SU-DHL-6 (cell line): ENCODE results near the gene PTPRE.

Experiments used
- H2AFZ ChIP-seq: fragments of 200-600 bp; sonication (generic); 2 replicates; pipeline ENCODE4 v1.6.1; 2014; ENCODE audit warnings: low read depth, mild to moderate bottlenecking, moderate library complexity, mixed read lengths, antibody characterized with exemption, low read length; ENCODE audit not compliant: severe bottlenecking
- H3F3A ChIP-seq: fragments of 200-600 bp; shearing (Covaris generic); 2 replicates; pipeline ENCODE4 v1.6.0; 2016; ENCODE audit warnings: antibody characterized with exemption, mild to moderate bottlenecking; ENCODE audit not compliant: insufficient read depth
- H3K27ac ChIP-seq: fragments of 200-600 bp; sonication (generic); 2 replicates; pipeline ENCODE4 v1.5.1; 2016; ENCODE audit warnings: low read depth, mild to moderate bottlenecking, low read length, moderate library complexity, mixed read lengths
- H3K27me3 ChIP-seq: fragments of 200-600 bp; sonication (generic), shearing (Covaris generic); 2 replicates; pipeline ENCODE4 v1.6.0; 2014; ENCODE audit warnings: mild to moderate bottlenecking, low read length
- H3K36me3 ChIP-seq: fragments of 200-600 bp; sonication (generic); 2 replicates; pipeline ENCODE4 v1.6.1; 2014; ENCODE audit warnings: mild to moderate bottlenecking, low read length, mixed read lengths
- H3K4me2 ChIP-seq: fragments of 300-600, 200-600 bp; shearing (Covaris generic), sonication (generic); 2 replicates; pipeline ENCODE4 v1.6.0; 2014; ENCODE audit warnings: low read length, low read depth, mild to moderate bottlenecking; ENCODE audit not compliant: poor library complexity, severe bottlenecking
- H3K4me3 ChIP-seq: fragments of 200-600 bp; sonication (generic); 2 replicates; pipeline ENCODE4 v1.5.1; 2014; ENCODE audit warnings: antibody characterized with exemption, low read length, mild to moderate bottlenecking, mixed read lengths; ENCODE audit not compliant: insufficient read depth, poor library complexity, severe bottlenecking
- H3K79me2 ChIP-seq: fragments of 200-600 bp; sonication (generic); 2 replicates; pipeline ENCODE4 v1.6.1; 2014; ENCODE audit warnings: mild to moderate bottlenecking, low read length, moderate library complexity; ENCODE audit not compliant: insufficient read depth
- H3K9ac ChIP-seq: fragments of 200-600 bp; sonication (generic); 2 replicates; pipeline ENCODE4 v1.7.0; 2014; ENCODE audit warnings: mild to moderate bottlenecking, low read length
- H3K9me2 ChIP-seq: fragments of 200-600 bp; sonication (generic); replicated peaks from 2 replicates; pipeline ENCODE4 v1.6.1; 2014; ENCODE audit warnings: low read length; ENCODE audit not compliant: insufficient read depth
- H3K9me3 ChIP-seq: fragments of 200-600 bp; sonication (generic); 2 replicates; pipeline ENCODE4 v1.6.1; 2014; ENCODE audit warnings: low read length, mixed read lengths; ENCODE audit not compliant: insufficient read depth
- H4K20me1 ChIP-seq: fragments of 200-600 bp; sonication (generic); 2 replicates; pipeline ENCODE4 v1.6.1; 2014; ENCODE audit warnings: low read depth, mild to moderate bottlenecking, antibody characterized with exemption, low read length, moderate library complexity, mixed read lengths
- EZH2phosphoT487 ChIP-seq: fragments of 200-600 bp; sonication (generic), shearing (Covaris generic); conservative IDR thresholded peaks from 2 replicates; pipeline ENCODE4 v1.6.1; 2018; ENCODE audit warnings: mild to moderate bottlenecking, antibody characterized with exemption, low read length, moderate library complexity, mixed read lengths
- TF ChIP-seq, protein P1 (sequence below): fragments of 200-600 bp; sonication (generic); IDR thresholded peaks from one replicate; pipeline ENCODE4 v1.5.1; 2017; ENCODE audit warnings: antibody characterized with exemption, mild to moderate bottlenecking, low read length, moderate library complexity; ENCODE audit not compliant: insufficient read depth, poor library complexity, severe bottlenecking

The PTPRE gene

DNA sequence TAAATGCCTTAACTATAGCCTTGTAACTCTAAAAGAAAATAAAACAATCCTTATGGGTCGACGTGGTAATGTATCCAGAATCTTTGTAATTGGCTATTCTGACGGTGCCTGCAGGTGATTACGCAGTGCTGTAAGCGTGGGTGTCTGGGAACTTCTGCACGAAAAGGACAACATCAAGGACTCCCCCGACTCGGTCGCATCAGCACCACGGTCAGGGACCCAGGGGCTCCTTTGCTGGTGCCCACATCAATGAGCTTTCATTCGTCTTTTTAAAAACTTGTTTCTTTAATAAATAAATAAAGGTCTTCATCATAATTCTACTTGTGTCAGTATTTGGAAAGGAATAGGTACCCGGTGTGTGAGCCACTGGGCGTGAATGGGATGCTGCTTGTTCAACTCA is 206.1 kb downstream of the PTPRE start:
- TF ChIP-seq, protein P1, sequence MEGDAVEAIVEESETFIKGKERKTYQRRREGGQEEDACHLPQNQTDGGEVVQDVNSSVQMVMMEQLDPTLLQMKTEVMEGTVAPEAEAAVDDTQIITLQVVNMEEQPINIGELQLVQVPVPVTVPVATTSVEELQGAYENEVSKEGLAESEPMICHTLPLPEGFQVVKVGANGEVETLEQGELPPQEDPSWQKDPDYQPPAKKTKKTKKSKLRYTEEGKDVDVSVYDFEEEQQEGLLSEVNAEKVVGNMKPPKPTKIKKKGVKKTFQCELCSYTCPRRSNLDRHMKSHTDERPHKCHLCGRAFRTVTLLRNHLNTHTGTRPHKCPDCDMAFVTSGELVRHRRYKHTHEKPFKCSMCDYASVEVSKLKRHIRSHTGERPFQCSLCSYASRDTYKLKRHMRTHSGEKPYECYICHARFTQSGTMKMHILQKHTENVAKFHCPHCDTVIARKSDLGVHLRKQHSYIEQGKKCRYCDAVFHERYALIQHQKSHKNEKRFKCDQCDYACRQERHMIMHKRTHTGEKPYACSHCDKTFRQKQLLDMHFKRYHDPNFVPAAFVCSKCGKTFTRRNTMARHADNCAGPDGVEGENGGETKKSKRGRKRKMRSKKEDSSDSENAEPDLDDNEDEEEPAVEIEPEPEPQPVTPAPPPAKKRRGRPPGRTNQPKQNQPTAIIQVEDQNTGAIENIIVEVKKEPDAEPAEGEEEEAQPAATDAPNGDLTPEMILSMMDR, result no peak
- no peak for TF ChIP-seq EZH2phosphoT487

GRCh38 chr10:128114901-128115300 is 208.0 kb downstream of the PTPRE start:
- H3K4me2 ChIP-seq, result no peak overlapping the region
- H3F3A ChIP-seq, result no peaks in the 10 kb centered on the region; the same call in 1 of the 2 replicates
- no peaks in the 10 kb centered on the region for H3K27me3 ChIP-seq
- H3K9me2 ChIP-seq, result no peaks in the 10 kb centered on the region
- H3K4me3 ChIP-seq, result no peak overlapping the region
- H2AFZ ChIP-seq, result no peak overlapping the region
- peaks cover 92% of the 10 kb centered on the region for H3K36me3 ChIP-seq
- TF ChIP-seq, protein P1, result no peak
- no peak for TF ChIP-seq EZH2phosphoT487
- peaks cover 48% of the 10 kb centered on the region; the same call in 1 of the 2 replicates for H4K20me1 ChIP-seq
- no peaks in the 10 kb centered on the region for H3K9me3 ChIP-seq
- no peak overlapping the region for H3K27ac ChIP-seq
- H3K9ac ChIP-seq, result no peak overlapping the region
- H3K79me2 ChIP-seq, result peaks cover 61% of the 10 kb centered on the region

More for the DNA sequence above, 206.1 kb downstream of the PTPRE start:
- no peaks in the 10 kb centered on the region for H3K9me3 ChIP-seq
- no peak overlapping the region for H2AFZ ChIP-seq
- peaks cover 95% of the 10 kb centered on the region for H3K36me3 ChIP-seq
- H3K4me3 ChIP-seq, result no peak overlapping the region
- H3K4me2 ChIP-seq, result no peak overlapping the region
- no peak overlapping the region for H3K9ac ChIP-seq
- H3K27ac ChIP-seq, result no peak overlapping the region
- H3F3A ChIP-seq, result no peaks in the 10 kb centered on the region; the same call in 1 of the 2 replicates
- peaks cover 47% of the 10 kb centered on the region for H3K79me2 ChIP-seq
- H3K27me3 ChIP-seq, result no peaks in the 10 kb centered on the region
- H4K20me1 ChIP-seq, result peaks cover 48% of the 10 kb centered on the region; the same call in 1 of the 2 replicates
- no peaks in the 10 kb centered on the region for H3K9me2 ChIP-seq

DNA sequence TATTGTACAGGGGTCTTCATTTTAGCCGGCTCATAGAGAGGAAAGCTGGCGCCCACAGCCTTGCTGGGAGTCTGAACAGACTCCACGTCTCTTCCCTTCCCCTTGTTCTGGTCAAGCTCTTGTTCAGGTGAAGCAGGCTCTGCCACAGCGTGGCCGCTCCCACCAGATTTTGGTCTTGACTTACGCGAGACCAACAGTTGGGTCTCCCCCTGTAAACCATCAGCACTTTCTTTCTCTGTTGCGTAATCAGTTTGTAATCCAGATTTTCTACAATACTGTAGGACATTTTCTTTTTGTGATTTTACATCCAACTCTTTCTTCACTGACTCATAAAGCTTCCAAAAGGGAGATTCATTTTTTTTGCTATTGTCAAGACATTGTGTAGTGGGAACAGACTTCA is 208.5 kb downstream of the PTPRE start:
- TF ChIP-seq EZH2phosphoT487, result no peak
- TF ChIP-seq, protein P1, result no peak
- no peaks in the 10 kb centered on the region for H3K9me2 ChIP-seq
- no peak overlapping the region for H3K9ac ChIP-seq
- no peaks in the 10 kb centered on the region for H3K27me3 ChIP-seq
- peaks cover 91% of the 10 kb centered on the region for H3K36me3 ChIP-seq
- no peak overlapping the region for H3K4me3 ChIP-seq
- peaks cover 52% of the 10 kb centered on the region for H4K20me1 ChIP-seq
- no peak overlapping the region for H2AFZ ChIP-seq
- H3K27ac ChIP-seq, result no peak overlapping the region
- no peaks in the 10 kb centered on the region for H3K9me3 ChIP-seq
- peaks cover 65% of the 10 kb centered on the region for H3K79me2 ChIP-seq
- H3K4me2 ChIP-seq, result no peak overlapping the region
- no peaks in the 10 kb centered on the region; the same call in 1 of the 2 replicates for H3F3A ChIP-seq
